Neural progenitor cell (in vitro differentiated cells): ENCODE measurements around the gene RARS1. TPM values are rescaled to one million over a fixed set of nuclear protein-coding genes. Genes with fewer than 3 reads are reported as not detected.

ENCODE experiments used
- DNase-seq: peaks from one replicate; pipeline ENCODE4 v3.0.0-alpha.2; 2016; ENCODE audit warnings: low spot score
- H2AFZ ChIP-seq: fragments of 200-600 bp; sonication (generic); replicated peaks from 2 replicates; pipeline ENCODE4 v1.6.1; 2016; ENCODE audit warnings: antibody characterized with exemption
- H3F3A ChIP-seq: fragments of 200-600 bp; sonication (generic); 2 replicates; pipeline ENCODE4 v1.6.1; 2016; ENCODE audit warnings: antibody characterized with exemption, low read depth
- H3K27ac ChIP-seq: fragments of 200-600 bp; sonication (generic); 2 replicates; pipeline ENCODE4 v1.5.1; 2016; ENCODE audit warnings: mild to moderate bottlenecking
- H3K27me3 ChIP-seq: fragments of 200-600 bp; sonication (generic); 2 replicates; pipeline ENCODE4 v1.6.1; 2016; ENCODE audit warnings: mild to moderate bottlenecking, moderate library complexity
- H3K36me3 ChIP-seq: fragments of 200-600 bp; sonication (generic); 2 replicates; pipeline ENCODE4 v1.5.1; 2016
- H3K4me1 ChIP-seq: fragments of 200-600 bp; sonication (generic); 2 replicates; pipeline ENCODE4 v1.6.1; 2016; ENCODE audit warnings: mixed run types
- H3K4me2 ChIP-seq: fragments of 200-600 bp; sonication (generic); 2 replicates; pipeline ENCODE4 v1.6.1; 2016
- H3K4me3 ChIP-seq: fragments of 200-600 bp; sonication (generic); 2 replicates; pipeline ENCODE4 v1.5.1; 2016
- H3K79me2 ChIP-seq: fragments of 200-600 bp; sonication (generic); 2 replicates; pipeline ENCODE4 v1.6.1; 2016; ENCODE audit warnings: low read depth
- H3K9ac ChIP-seq: fragments of 200-600 bp; sonication (generic); 2 replicates; pipeline ENCODE4 v1.6.1; 2016
- H3K9me3 ChIP-seq: fragments of 200-600 bp; sonication (generic); 2 replicates; pipeline ENCODE4 v1.5.1; 2016; ENCODE audit warnings: low read depth
- H4K20me1 ChIP-seq: fragments of 200-600 bp; sonication (generic); 2 replicates; pipeline ENCODE4 v1.6.1; 2016; ENCODE audit warnings: low read depth
- H3K27ac Mint-ChIP-seq: 3 replicates; pipeline ENCODE4 v1.8.0; 2021; ENCODE audit warnings: mixed read lengths
- H3K27me3 Mint-ChIP-seq: 2 replicates; pipeline ENCODE4 v1.8.0; 2022; ENCODE audit warnings: low read depth, mild to moderate bottlenecking, inconsistent platforms, moderate library complexity, mixed read lengths; ENCODE audit not compliant: insufficient read depth
- H3K36me3 Mint-ChIP-seq: 3 replicates; pipeline ENCODE4 v1.8.0; 2021; ENCODE audit warnings: mixed read lengths
- H3K4me1 Mint-ChIP-seq: 3 replicates; pipeline ENCODE4 v1.8.0; 2021; ENCODE audit warnings: mixed read lengths
- H3K4me3 Mint-ChIP-seq: 3 replicates; pipeline ENCODE4 v1.8.0; 2021; ENCODE audit warnings: mild to moderate bottlenecking, moderate library complexity, mixed read lengths
- H3K9me3 Mint-ChIP-seq: 3 replicates; pipeline ENCODE4 v1.8.0; 2020; ENCODE audit warnings: mixed read lengths
- CTCF ChIP-seq: fragments of 200-600 bp; sonication (generic); IDR thresholded peaks from 2 replicates; pipeline ENCODE4 v1.5.1; 2017; ENCODE audit warnings: antibody characterized with exemption, mild to moderate bottlenecking
- EZH2 ChIP-seq: fragments of 200-600 bp; sonication (generic); IDR thresholded peaks from 2 replicates; pipeline ENCODE4 v1.6.1; 2017; ENCODE audit warnings: antibody characterized with exemption, mild to moderate bottlenecking, moderate library complexity
- EZH2phosphoT487 ChIP-seq: fragments of 200-600 bp; sonication (generic); IDR thresholded peaks from 2 replicates; pipeline ENCODE4 v1.6.1; 2017; ENCODE audit warnings: antibody characterized with exemption
- total RNA-seq: library from RNA; depleted of rRNA; stranded (reverse); fragments of >200 nt; gene quantifications from 2 replicates; pipeline ENCODE4 v1.2.3, GENCODE V29; 2015; ENCODE audit warnings: low replicate concordance

The RARS1 gene
- total RNA-seq, 1 donor from 2014 or later, result 191 TPM

- Histone ChIP-seq H3K4me3 (peak overlapping the region; percentile 58), H2AFZ (no peak overlapping the region), H4K20me1 (peaks cover 43% of the 10 kb centered on the region), H3K4me1 (peaks cover 24% of the 10 kb centered on the region), H3K9me3 (no peaks in the 10 kb centered on the region), H3K36me3 (no peaks in the 10 kb centered on the region), H3F3A (peaks cover 10% of the 10 kb centered on the region), H3K4me2 (peak overlapping the region; percentile 92), H3K9ac (no peak overlapping the region), H3K27ac (no peak overlapping the region), H3K27me3 (peaks cover 33% of the 10 kb centered on the region), H3K79me2 (no peaks in the 10 kb centered on the region)
- H3K9me3 Mint-ChIP-seq, result peaks cover 2% of the 10 kb centered on the region
- H3K4me1 Mint-ChIP-seq, result peaks cover 14% of the 10 kb centered on the region
- TF ChIP-seq CTCF (no peak), EZH2phosphoT487 (peak; percentile 24)
- peak; percentile 47 for DNase-seq
- no peak overlapping the region for H3K27ac Mint-ChIP-seq
- H3K4me3 Mint-ChIP-seq, result peak overlapping the region; percentile 82
- H3K27me3 Mint-ChIP-seq, result peaks cover 13% of the 10 kb centered on the region
- no peaks in the 10 kb centered on the region for H3K36me3 Mint-ChIP-seq
These were observed 43.3 kb downstream of the RARS1 start for GRCh38 chr5:168529374-168530234.

GRCh38 chr5:168530621-168531150, 44.4 kb downstream of the RARS1 start:
- Mint-ChIP-seq H3K27me3 (peaks cover 13% of the 10 kb centered on the region), H3K4me3 (peak overlapping the region; percentile 82), H3K9me3 (peaks cover 2% of the 10 kb centered on the region), H3K4me1 (peaks cover 14% of the 10 kb centered on the region), H3K27ac (no peak overlapping the region), H3K36me3 (no peaks in the 10 kb centered on the region)
- Histone ChIP-seq H3F3A (peaks cover 10% of the 10 kb centered on the region), H3K27me3 (peaks cover 33% of the 10 kb centered on the region), H3K4me3 (no peak overlapping the region), H3K4me2 (peak overlapping the region; percentile 19), H3K79me2 (no peaks in the 10 kb centered on the region), H2AFZ (no peak overlapping the region), H3K9me3 (no peaks in the 10 kb centered on the region), H3K9ac (no peak overlapping the region), H3K4me1 (peaks cover 24% of the 10 kb centered on the region), H3K27ac (no peak overlapping the region), H4K20me1 (peaks cover 43% of the 10 kb centered on the region), H3K36me3 (no peaks in the 10 kb centered on the region)
- no peak for DNase-seq
- no peak for TF ChIP-seq CTCF
- no peak for TF ChIP-seq EZH2phosphoT487
- no peak for TF ChIP-seq EZH2

GRCh38 chr5:168531191-168531590, 44.9 kb downstream of the RARS1 start:
- Histone ChIP-seq H4K20me1 (peaks cover 43% of the 10 kb centered on the region), H3K4me1 (peaks cover 24% of the 10 kb centered on the region), H3K27me3 (peaks cover 33% of the 10 kb centered on the region), H3K4me3 (no peak overlapping the region), H3K36me3 (no peaks in the 10 kb centered on the region), H3F3A (peaks cover 10% of the 10 kb centered on the region), H3K9ac (no peak overlapping the region), H3K4me2 (peak overlapping the region; percentile 19), H3K9me3 (no peaks in the 10 kb centered on the region), H3K27ac (no peak overlapping the region), H2AFZ (no peak overlapping the region), H3K79me2 (no peaks in the 10 kb centered on the region)
- Mint-ChIP-seq H3K27me3 (peaks cover 13% of the 10 kb centered on the region), H3K4me1 (peaks cover 14% of the 10 kb centered on the region), H3K27ac (no peak overlapping the region), H3K4me3 (no peak overlapping the region), H3K9me3 (peaks cover 2% of the 10 kb centered on the region), H3K36me3 (no peaks in the 10 kb centered on the region)
- TF ChIP-seq EZH2 (no peak), EZH2phosphoT487 (no peak), CTCF (no peak)
- DNase-seq, result peak; percentile 9
